Left cardiac atrium (tissue), 4 donors: ENCODE results near the gene LARGE1. TPM values are rescaled to one million over a fixed set of nuclear protein-coding genes. Genes with fewer than 3 reads are reported as not detected.
"Not testable (repeated sequence)": the region's sequence is repeated elsewhere in the genome, so short reads cannot be mapped to it uniquely, and the experiment has no call there.

Experiments
- ATAC-seq, 2 donors: fragments of 200-7000 bp; cut with Tn5 transposase; one replicate each; pipeline ENCODE4 v1.9.1; 2020; ENCODE audit warnings: mild to moderate bottlenecking in 2 of 2, moderate library complexity in 2 of 2
- DNase-seq: peaks from one replicate; pipeline ENCODE4 v3.0.0-alpha.2; 2020
- intact Hi-C, 2 donors: fragments of 100-400 bp; cut with DNase I; formaldehyde crosslinking; loops; one replicate each; pipeline versions ENCODE4 v1.14.1 to v1.15.1; 2022 to 2023
- total RNA-seq, 2 donors: library from RNA; stranded (reverse); fragmentation: NEBNext Ultra II Directional; extraction: Animal tissue kit (Norgen Biotek cat#: 25700); gene quantifications; one replicate each; pipeline ENCODE4 v1.2.1, GENCODE V29; 2021
- donor health status: DM: no; HTN: yes; CAD: no.
- donor health status: DM: no; HTN: yes; CAD: no; lungs with severe emphysema.
- donor health status: DM: yes; HTN: yes; CAD: no.
- donor health status: Dilated cardiomyopathy.

The LARGE1 gene
- total RNA-seq, 2 donors from 2014 or later, result 66.5 to 103 TPM

GRCh38 chr22:33379836-33380235, 540.4 kb downstream of the LARGE1 start:
- DNase-seq (no peak), ATAC-seq (no peak)
- intact Hi-C loops, result no loop called here

DNA sequence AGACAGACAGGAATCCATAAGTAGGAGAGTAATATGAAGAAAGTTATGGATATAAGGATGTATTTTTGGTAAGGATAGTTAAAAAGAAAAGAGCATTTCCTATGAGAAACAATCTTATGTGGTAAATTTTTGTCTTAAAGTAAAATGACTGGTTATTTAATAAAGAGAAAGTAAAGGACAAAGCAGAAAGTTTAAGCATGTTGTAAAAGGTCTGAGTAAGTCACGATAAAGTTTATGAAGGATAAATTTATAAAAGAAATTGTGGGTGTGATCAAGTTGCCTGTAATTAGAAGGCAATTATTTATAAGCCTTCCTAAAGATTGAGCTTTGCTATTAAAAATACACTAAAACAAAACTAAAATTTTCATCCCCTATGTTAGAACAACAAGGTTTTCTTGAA, 547.4 kb downstream of the LARGE1 start:
- no peak for DNase-seq
- intact Hi-C loops, result no loop called here
- no peak for ATAC-seq

DNA sequence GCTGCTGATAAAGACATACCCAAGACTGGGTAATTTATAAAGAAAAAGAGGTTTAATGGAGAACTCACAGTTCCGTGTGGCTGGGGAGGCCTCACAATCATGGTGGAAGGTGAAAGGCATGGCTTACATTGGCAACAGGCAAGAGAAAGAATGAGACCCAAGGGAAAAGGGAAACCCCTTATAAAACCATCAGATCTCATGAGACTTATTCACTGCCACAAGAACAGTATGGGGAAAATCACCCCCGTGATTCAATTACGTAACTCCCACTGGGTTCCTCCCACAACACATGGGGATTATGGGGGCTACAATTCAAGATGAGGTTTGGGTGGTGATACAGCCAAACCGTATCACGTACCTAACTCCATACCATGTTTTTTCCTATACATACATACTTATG, 557.0 kb downstream of the LARGE1 start:
- not testable (repeated sequence) for DNase-seq, ATAC-seq
- intact Hi-C loops, result loop anchor here in 1 of 2 donors (10.0 kb wide), 1 partner anchor 58 kb away; no protein-coding TSS in a partner anchor

- intact Hi-C loops, result loop anchor here in 1 of 2 donors (10.0 kb wide), 1 partner anchor 58 kb away; no protein-coding TSS in a partner anchor
- DNase-seq (no peak), ATAC-seq (no peak)
These were observed 557.6 kb downstream of the LARGE1 start for GRCh38 chr22:33362702-33363101.

GRCh38 chr22:33361581-33361980, 558.7 kb downstream of the LARGE1 start:
- ATAC-seq (peak in 1 of 2 donors; percentile 44), DNase-seq (no peak)
- intact Hi-C loops, result loop anchor here in 1 of 2 donors (10.0 kb wide), 1 partner anchor 57 kb away; no protein-coding TSS in a partner anchor

- no peak for ATAC-seq
- DNase-seq, result no peak
- intact Hi-C loops, result no loop called here
These were observed 562.3 kb downstream of the LARGE1 start for GRCh38 chr22:33357981-33358399.

DNA sequence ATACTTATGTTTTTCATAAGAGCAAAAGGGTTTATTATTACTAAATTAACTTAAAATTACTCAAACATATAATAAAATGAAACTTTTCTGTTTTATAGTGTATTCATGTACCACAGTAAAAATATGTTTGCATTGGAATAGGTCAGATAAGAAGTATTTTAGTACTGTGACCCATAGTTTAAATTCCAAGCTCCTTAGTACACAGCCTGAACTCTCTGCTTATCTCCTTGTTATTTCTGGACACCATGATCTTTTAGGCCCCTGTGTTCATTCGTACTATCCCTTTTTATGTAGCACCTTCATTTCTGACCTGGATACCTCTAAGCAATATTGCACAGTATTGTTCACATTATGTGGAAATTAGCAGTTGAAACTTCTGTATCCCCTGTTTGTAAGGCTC, 565.3 kb downstream of the LARGE1 start:
- intact Hi-C loops, result no loop called here
- ATAC-seq, result peak; percentile 38 to 44
- DNase-seq, result no peak

DNA sequence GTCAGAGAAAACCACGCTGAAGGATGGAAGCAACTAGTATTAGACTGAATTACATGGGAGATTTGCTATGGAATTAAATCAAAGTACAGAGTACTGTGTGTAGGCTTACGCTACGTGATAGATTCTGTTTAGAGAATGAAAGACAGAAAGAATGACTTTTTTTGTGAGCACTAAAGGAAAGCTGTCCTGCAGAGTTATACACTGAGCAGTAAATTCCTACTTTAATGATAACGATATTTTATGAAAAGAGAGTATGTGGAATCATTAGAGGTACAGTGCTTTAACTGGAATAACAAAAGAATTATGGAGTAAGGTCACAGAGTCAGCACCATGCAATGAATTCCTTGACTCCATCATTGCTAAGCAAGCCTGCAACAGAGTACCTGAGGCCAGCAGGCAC, 566.8 kb downstream of the LARGE1 start:
- no peak for ATAC-seq
- intact Hi-C loops, result no loop called here
- no peak for DNase-seq

GRCh38 chr22:33352768-33353167, 567.5 kb downstream of the LARGE1 start:
- intact Hi-C loops, result no loop called here
- DNase-seq, result no peak
- ATAC-seq, result no peak

GRCh38 chr22:33350961-33351360, 569.3 kb downstream of the LARGE1 start:
- ATAC-seq (no peak), DNase-seq (no peak)
- intact Hi-C loops, result no loop called here

DNA sequence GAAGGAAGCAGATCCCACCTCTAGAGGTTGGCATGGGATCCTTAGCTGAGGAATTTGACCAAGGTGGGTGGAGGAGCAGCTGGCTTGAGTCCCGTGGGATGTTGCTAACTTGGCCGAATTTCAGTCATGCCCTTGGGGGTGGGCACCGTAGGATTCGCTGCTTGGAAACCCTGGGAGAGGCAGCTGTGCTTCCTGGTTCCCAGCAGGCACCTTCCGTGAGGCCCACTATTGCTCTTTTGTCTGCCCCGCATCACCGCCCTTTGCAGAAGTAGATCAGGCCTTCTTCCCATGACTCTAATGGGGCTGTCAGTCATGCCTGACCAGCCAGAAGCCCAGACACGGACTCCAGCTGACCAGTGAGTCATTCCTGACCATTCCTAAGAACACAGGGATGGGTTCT, 569.8 kb downstream of the LARGE1 start:
- DNase-seq (no peak), ATAC-seq (no peak)
- intact Hi-C loops, result no loop called here

DNA sequence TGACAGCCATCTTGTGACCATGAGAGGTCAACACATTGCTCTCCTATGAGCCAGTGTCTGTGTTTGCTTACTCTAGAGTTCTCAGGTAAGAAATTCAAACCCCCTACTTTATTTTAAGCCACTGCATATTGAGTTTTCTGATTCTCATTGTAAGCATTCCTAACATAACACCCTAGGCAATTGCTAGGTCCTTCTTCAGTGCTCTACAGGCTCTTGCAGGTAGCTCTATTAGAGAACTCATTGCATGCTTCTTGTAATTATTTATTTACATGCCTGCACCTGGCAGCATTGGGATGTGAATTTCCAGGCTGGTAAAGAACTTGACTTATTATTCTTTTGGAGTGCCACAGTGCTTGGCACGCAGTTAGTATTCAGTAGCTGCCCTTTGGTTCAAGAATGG, 573.3 kb downstream of the LARGE1 start:
- ATAC-seq (no peak), DNase-seq (no peak)
- intact Hi-C loops, result no loop called here

GRCh38 chr22:33341611-33342010, 578.7 kb downstream of the LARGE1 start:
- intact Hi-C loops, result no loop called here
- ATAC-seq (no peak), DNase-seq (no peak)

GRCh38 chr22:33337524-33337923, 582.8 kb downstream of the LARGE1 start:
- DNase-seq (no peak), ATAC-seq (peak in 1 of 2 donors; percentile 51)
- intact Hi-C loops, result no loop called here

DNA sequence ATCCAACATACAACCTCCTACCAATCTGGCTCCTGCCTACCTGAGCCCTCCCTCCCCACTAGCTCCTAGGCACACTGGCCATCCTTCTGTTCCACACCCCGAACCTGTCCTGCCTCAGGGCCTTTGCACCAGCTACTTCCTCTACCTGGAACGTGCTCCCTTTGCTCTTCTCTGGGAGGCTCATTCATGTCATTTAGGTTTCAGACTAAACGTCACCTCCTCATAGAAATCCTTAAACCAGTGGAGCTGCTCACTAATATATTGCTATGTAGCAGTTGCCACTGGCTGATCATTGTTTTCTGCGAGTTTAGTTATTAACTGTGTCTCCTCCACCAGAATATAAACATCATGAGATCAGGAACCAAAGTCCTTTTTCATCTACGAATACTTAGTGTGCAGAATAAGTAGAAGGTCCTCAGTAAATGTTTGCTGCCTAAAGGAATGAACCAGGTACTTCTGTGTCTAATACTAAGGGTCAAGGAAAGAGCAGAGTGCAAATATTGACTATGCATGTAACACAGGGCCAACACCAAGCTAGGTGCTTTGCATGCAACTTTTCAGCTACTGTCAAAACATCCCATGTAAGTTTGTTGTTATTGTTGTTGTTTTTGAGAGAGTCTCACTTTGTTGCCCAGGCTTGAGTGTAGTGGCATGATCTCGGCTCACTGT, 584.5 kb downstream of the LARGE1 start:
- no peak for DNase-seq
- ATAC-seq, result no peak
- intact Hi-C loops, result no loop called here

- no peak for DNase-seq
- intact Hi-C loops, result no loop called here
- ATAC-seq, result no peak
These were observed 587.7 kb downstream of the LARGE1 start for GRCh38 chr22:33332538-33332937.

- intact Hi-C loops, result no loop called here
- no peak for DNase-seq
These were observed 589.3 kb downstream of the LARGE1 start for GRCh38 chr22:33331017-33331416.

GRCh38 chr22:33330534-33330933, 589.7 kb downstream of the LARGE1 start:
- no peak for ATAC-seq
- intact Hi-C loops, result no loop called here
- DNase-seq, result no peak

More at GRCh38 chr22:33331017-33331416, 589.3 kb downstream of the LARGE1 start:
- ATAC-seq, result no peak

DNA sequence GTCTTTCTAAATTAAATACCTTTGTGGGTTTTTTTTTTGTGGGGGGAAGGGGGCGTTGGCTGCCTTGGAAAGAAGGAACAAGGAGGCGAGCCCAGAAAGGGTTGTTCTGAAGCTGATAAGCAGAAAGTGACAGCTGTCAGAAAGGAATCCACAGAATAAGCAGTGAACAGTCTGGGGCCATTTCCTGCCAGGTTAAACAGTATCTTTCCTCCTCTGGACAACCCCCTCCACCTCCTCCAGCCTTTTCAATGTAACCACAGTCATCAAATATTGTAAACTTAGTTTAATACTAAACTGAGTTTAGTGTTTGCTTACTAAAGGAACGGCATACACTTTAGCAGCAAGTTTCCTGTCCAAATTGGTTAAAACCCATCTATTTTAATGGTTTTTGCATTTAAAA, 590.9 kb downstream of the LARGE1 start:
- DNase-seq, result no peak
- ATAC-seq, result no peak
- intact Hi-C loops, result no loop called here

GRCh38 chr22:33328789-33329296, 591.4 kb downstream of the LARGE1 start:
- intact Hi-C loops, result no loop called here
- ATAC-seq (peak in 1 of 2 donors; percentile 88), DNase-seq (no peak)

DNA sequence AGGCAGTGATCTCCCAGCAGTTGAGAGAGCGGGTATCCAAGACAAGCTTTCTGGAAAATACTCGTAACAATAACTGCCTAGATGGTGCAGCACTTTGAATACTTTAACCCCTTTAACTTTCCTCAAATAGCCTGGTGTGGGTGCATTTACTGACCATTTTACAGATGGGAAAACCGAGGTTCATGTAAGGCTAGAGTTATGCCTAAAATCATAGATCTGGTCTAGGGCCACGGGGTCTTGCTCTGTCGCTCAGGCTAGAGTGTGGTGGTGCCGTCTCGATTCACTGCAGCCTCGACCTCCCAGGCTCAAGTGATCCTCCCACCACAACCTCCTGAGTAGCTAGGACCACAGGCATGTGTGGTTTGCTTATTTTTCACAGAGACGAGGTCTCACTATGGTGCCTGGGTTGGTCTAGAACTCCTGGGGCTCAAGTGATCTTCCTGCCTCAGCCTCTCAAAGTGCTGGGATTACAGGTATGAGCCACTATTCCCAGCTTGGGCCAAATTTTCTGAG, 592.9 kb downstream of the LARGE1 start:
- intact Hi-C loops, result no loop called here
- DNase-seq (no peak), ATAC-seq (no peak)
